HG03565 (cell line): ENCODE results near the gene PLEKHA8.
"Not testable (repeated sequence)": the region's sequence is repeated elsewhere in the genome, so short reads cannot be mapped to it uniquely, and the experiment has no call there.

Source experiments
- ATAC-seq: cut with Tn5 transposase; IDR thresholded peaks from one replicate; pipeline ENCODE4 v1.9.1; 2021; ENCODE audit warnings: mild to moderate bottlenecking, moderate library complexity; ENCODE audit not compliant: unreplicated experiment

The PLEKHA8 gene

DNA sequence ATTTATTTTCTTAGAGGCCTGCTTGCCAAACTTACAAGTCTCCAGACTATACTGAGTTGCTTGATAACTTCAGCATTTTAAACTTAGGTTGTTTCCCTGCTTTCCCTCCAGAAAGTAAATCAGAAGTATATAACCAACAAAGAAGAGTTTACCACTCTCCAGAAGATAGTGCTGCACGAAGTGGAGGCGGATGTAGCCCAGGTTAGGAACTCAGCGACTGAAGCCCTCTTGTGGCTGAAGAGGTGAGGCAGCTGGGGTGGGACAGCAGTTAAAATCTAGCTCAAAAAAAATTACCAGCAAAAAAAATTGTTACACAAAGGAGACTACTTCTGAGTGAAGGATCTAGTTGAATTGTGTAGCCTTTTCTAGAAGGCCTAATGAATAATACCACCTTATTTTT is 33.6 kb downstream of the PLEKHA8 start:
- ATAC-seq, result not testable (repeated sequence)

GRCh38 chr7:30062587-30062986 is 34.4 kb downstream of the PLEKHA8 start:
- ATAC-seq, result no peak

DNA sequence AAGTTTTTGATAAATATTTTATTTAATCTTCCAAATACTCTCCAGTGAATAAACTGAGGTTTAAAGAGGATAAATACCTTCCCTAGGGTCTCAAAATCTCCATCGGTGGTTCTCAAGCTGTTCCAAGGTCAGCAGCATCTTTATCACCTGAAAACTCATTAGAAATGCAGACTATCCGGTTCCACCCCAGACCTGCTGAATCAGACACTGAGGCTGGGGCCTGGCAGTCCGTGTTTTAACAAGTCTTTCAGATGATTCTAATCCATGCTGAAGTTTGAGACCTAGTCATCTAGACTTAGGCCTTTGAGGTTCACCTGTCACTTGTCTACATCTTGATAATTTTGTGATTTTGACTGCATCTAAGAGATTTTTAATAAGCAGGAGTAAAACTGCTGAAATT is 37.5 kb downstream of the PLEKHA8 start:
- no peak for ATAC-seq

DNA sequence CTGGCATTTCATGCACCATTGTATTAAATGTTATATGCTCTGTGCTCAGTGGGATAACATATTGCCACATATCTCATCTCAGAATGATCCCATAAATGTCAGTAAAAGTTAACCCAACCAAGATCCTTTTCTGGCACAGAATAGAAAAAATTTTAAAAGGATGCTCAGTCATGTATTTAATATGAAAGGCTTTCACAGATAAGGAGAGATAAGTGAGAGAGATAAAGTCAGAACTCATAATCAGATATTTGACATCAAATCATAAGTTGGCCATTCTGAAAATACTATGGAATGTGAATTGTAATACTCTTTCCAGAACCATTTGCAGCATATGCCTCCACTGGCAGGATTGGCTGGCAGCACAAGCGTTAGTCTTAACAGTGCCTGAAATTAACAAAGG is 38.5 kb downstream of the PLEKHA8 start:
- ATAC-seq, result no peak

DNA sequence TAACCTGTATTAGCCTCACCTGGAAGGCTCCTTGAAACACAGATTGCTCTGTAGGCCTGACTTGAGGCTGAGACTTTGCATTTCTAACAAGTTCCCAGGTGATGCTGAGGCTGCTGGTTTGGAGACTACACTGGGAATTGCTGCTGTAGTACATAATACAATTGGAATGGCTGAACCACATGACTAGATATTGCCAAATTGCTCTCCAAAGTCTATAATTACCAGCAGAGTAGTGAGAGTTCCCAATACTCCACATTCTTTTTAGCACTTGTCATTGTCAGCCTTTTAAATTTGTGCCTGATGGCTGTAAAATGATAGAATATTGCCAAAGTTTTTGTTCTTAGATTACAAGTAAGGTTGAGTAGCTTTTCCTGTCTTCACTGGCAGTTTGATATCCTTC is 39.9 kb downstream of the PLEKHA8 start:
- no peak for ATAC-seq

GRCh38 chr7:30069096-30069867 is 41.1 kb downstream of the PLEKHA8 start:
- no peak for ATAC-seq

DNA sequence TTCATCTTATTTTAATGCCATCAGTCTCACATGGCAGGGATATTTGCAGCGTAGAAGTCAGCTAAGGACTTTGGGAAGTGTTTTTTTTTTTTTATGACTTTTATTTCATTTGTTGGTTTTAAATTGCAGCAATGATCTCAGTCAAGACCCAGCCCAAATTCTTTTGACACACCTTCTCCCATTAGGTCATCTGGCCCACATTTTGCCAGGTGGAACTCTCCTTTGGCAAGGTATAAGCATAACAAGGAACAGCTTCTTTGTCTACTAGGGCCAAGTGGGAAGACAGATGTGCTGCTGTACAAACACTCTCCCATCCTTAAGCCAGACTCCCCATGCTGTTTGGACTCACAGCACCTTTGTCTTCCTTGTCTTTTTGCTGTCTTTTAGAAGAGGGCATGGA is 41.8 kb downstream of the PLEKHA8 start:
- no peak for ATAC-seq

DNA sequence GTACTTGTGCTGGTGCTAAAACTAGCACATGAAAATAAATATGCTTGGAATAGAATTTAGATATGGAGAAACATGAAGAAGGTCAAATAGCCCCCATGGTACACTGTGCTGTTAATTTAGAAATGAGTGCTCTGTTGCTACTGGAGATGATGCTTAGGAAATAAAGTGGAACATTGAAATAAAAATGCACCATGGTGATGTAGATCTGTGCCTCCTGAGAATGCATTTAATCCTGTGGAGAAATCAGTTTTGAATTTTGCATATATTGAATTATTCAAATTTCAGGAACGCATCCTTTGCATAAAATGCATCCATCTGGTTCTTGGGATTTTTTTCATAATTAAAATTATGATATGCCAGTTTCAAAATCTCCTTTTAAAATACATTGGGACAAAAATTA is 44.5 kb downstream of the PLEKHA8 start:
- ATAC-seq, result no peak

- ATAC-seq, result no peak
These were observed 46.3 kb downstream of the PLEKHA8 start for GRCh38 chr7:30074422-30075030.

GRCh38 chr7:30076411-30076810 is 48.2 kb downstream of the PLEKHA8 start:
- no peak for ATAC-seq

- ATAC-seq, result no peak
These were observed 50.1 kb downstream of the PLEKHA8 start for GRCh38 chr7:30078280-30078679.

DNA sequence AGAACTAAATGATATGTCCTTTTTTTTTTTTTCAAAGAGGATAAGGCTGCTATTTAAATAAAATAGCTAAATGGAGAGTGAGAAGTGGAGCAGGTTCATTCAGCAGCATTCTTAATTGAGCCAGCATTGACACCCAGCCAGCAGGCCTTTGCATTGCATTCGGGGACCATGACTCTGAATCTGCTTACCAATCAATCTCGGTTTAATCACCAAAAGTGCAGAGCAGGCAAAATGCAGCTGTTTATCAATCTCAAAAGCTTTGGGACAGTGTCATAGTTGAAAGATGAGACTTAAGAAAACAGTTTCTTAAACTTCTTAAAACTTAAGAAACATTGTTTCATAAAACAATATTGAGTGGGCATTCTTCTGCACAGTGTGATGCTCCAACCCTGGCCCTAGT is 51.7 kb downstream of the PLEKHA8 start:
- ATAC-seq, result no peak

GRCh38 chr7:30080818-30081217 is 52.6 kb downstream of the PLEKHA8 start:
- ATAC-seq, result no peak

- no peak for ATAC-seq
These were observed 54.5 kb downstream of the PLEKHA8 start for GRCh38 chr7:30082686-30083085.

- no peak for ATAC-seq
These were observed 55.1 kb downstream of the PLEKHA8 start for GRCh38 chr7:30083334-30083733.

- no peak for ATAC-seq
These were observed 56.0 kb downstream of the PLEKHA8 start for GRCh38 chr7:30084212-30084611.

DNA sequence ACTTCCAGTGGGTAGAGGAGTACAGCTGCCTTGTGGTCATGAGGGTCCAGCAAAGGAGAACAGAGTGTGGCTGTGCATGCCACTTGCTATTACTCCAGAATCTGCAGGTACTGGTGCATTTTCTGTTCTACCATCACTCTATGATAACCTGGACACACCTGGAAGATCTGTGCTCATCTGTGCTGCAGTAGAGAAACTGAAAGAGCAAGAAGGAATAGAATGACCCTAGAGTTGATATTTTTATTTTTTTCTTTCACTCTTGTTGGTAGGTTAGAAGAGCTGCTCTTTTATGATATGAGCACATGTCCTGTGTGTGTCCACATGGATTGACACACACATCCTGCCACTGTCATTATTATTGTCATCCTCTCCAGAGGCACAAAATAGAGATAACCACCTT is 58.3 kb downstream of the PLEKHA8 start:
- ATAC-seq, result no peak

GRCh38 chr7:30087371-30087770 is 59.2 kb downstream of the PLEKHA8 start:
- no peak for ATAC-seq

GRCh38 chr7:30088362-30088761 is 60.1 kb downstream of the PLEKHA8 start:
- no peak for ATAC-seq

GRCh38 chr7:30090111-30090510 is 61.9 kb downstream of the PLEKHA8 start:
- no peak for ATAC-seq

DNA sequence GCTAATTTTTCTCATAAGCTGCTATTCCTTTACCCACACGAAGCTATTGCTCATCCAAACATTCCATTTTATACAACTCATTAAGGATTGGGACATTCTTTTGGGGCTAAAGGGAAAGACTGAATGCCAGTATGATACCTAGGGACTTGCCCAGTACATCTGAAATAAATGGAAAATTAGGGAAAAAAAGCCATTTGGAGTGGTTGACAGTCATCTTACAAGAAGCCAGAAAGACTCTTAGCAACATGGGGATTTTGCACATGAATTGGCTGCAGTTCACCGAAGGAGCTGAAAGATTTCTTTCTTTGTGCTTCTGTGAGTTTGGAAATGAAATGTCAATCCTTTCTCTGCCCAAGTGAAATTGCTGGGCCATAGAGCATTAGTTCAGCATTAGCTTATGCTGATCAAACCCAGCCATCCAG is 63.3 kb downstream of the PLEKHA8 start:
- ATAC-seq, result no peak

DNA sequence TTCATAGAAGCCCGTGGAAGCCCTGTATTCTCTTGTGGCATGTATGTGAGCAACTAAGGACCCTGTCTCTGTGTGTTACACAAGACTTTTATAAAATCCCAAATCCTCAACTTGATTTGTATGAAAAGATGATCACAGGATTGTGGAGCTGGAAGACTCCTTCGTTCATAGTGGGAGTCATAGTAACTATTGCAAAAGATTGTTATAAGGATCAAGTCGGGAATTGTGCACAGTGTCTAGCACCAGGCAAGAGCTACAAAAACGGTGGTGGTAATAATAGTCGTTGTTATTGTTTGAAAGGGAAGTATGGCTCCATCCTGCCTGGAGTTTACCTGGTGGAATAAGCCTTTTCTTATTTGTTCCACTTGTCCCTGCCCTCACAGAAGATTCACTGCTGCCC is 63.8 kb downstream of the PLEKHA8 start:
- no peak for ATAC-seq
